ENCODE data around the gene ABHD14A.

ABHD14A gene

GRCh38 chr3:51944451-51945021 is 30.3 kb upstream of the ABHD14A start:
- H3K27ac ChIP-seq (ENCODE audit: low read length, poor library complexity, severe bottlenecking) = no peak overlapping the region
- no peak overlapping the region for H3K4me3 ChIP-seq (ENCODE audit: insufficient read depth in 1 of 2, low read depth in 1 of 2, low read length in 2 of 2)
- no peak overlapping the region for H2BK5ac ChIP-seq (ENCODE audit: low read depth, low read length, poor library complexity, severe bottlenecking)
- DNase-seq = no peak
- no peaks in the 10 kb centered on the region for H3K9me3 ChIP-seq (ENCODE audit: control insufficient read depth, low read length)
- no peak overlapping the region for H2BK120ac ChIP-seq (ENCODE audit: low read depth, low read length)
- peaks cover 11% of the 10 kb centered on the region for H3K79me1 ChIP-seq (replicated peaks; ENCODE audit: low read length, poor library complexity, severe bottlenecking)
- no peak overlapping the region for H2AK5ac ChIP-seq (ENCODE audit: low read length, severe bottlenecking)
- no peak overlapping the region for H3K9ac ChIP-seq (ENCODE audit: low read length)
- H3K4ac ChIP-seq (ENCODE audit: low read depth in 1 of 2, low read length in 2 of 2) = no peak overlapping the region
- peak overlapping the region in 1 of 2 experiments; percentile 65 for H3K23ac ChIP-seq (ENCODE audit: low read length in 2 of 2)
- peaks cover 22% of the 10 kb centered on the region for H3K4me1 ChIP-seq (ENCODE audit: control insufficient read depth, insufficient read depth, low read depth, low read length)
- no peak overlapping the region for H3K14ac ChIP-seq (ENCODE audit: low read length in 2 of 2)
- no peak overlapping the region for H2BK12ac ChIP-seq (ENCODE audit: low read length in 2 of 2)
- H3K36me3 ChIP-seq (ENCODE audit: control insufficient read depth in 1 of 2, insufficient read depth in 2 of 2, low read depth in 1 of 2, low read length in 2 of 2) = peaks cover 47 to 56% of the 10 kb centered on the region in 2 experiments
- no peak overlapping the region for H2AFZ ChIP-seq (ENCODE audit: low read depth, low read length)
- no peaks in the 10 kb centered on the region for H3K27me3 ChIP-seq (ENCODE audit: control insufficient read depth in 1 of 2, insufficient read depth in 1 of 2, low read length in 2 of 2)
- no peak overlapping the region for H3K18ac ChIP-seq (ENCODE audit: low read depth in 1 of 2, low read length in 2 of 2)
- H4K8ac ChIP-seq (ENCODE audit: low read length) = no peak overlapping the region
- no peak overlapping the region for H3K4me2 ChIP-seq (ENCODE audit: low read length, poor library complexity, severe bottlenecking)
- WGBS = 95% methylated on average over 10 of the region's 11 CpGs
- H4K91ac ChIP-seq (ENCODE audit: low read length) = peak overlapping the region; percentile 1
- H2BK15ac ChIP-seq (ENCODE audit: low read depth, poor library complexity, severe bottlenecking) = no peak overlapping the region

- peaks cover 47 to 63% of the 10 kb centered on the region in 2 experiments for H3K36me3 ChIP-seq (ENCODE audit: control insufficient read depth in 1 of 2, insufficient read depth in 2 of 2, low read depth in 1 of 2, low read length in 2 of 2)
- H2AFZ ChIP-seq (ENCODE audit: low read depth, low read length) = no peak overlapping the region
Measured at GRCh38 chr3:51945031-51945840, 29.6 kb upstream of the ABHD14A start.

GRCh38 chr3:51945926-51946705 is 28.7 kb upstream of the ABHD14A start:
- Histone ChIP-seq H2AK5ac (ENCODE audit: low read length, severe bottlenecking) (no peak overlapping the region), H3K27me3 (ENCODE audit: control insufficient read depth in 1 of 2, insufficient read depth in 1 of 2, low read length in 2 of 2) (no peaks in the 10 kb centered on the region), H3K9me3 (ENCODE audit: control insufficient read depth, low read length) (no peaks in the 10 kb centered on the region), H3K27ac (ENCODE audit: low read length, poor library complexity, severe bottlenecking) (no peak overlapping the region), H3K4me3 (ENCODE audit: insufficient read depth in 1 of 2, low read depth in 1 of 2, low read length in 2 of 2) (no peak overlapping the region), H4K91ac (ENCODE audit: low read length) (no peak overlapping the region), H3K9ac (ENCODE audit: low read length) (no peak overlapping the region), H2BK5ac (ENCODE audit: low read depth, low read length, poor library complexity, severe bottlenecking) (no peak overlapping the region), H3K36me3 (ENCODE audit: control insufficient read depth in 1 of 2, insufficient read depth in 2 of 2, low read depth in 1 of 2, low read length in 2 of 2) (peaks cover 47 to 68% of the 10 kb centered on the region in 2 experiments), H3K23ac (ENCODE audit: low read length in 2 of 2) (no peak overlapping the region), H2BK120ac (ENCODE audit: low read depth, low read length) (no peak overlapping the region), H2AFZ (ENCODE audit: low read depth, low read length) (no peak overlapping the region), H2BK15ac (ENCODE audit: low read depth, poor library complexity, severe bottlenecking) (no peak overlapping the region), H3K4me2 (ENCODE audit: low read length, poor library complexity, severe bottlenecking) (no peak overlapping the region), H3K14ac (ENCODE audit: low read length in 2 of 2) (no peak overlapping the region), H4K8ac (ENCODE audit: low read length) (no peak overlapping the region), H3K4me1 (ENCODE audit: control insufficient read depth, insufficient read depth, low read depth, low read length) (peaks cover 16% of the 10 kb centered on the region), H3K18ac (ENCODE audit: low read depth in 1 of 2, low read length in 2 of 2) (no peak overlapping the region), H3K4ac (ENCODE audit: low read depth in 1 of 2, low read length in 2 of 2) (no peak overlapping the region), H2BK12ac (ENCODE audit: low read length in 2 of 2) (no peak overlapping the region), H3K79me1 (replicated peaks; ENCODE audit: low read length, poor library complexity, severe bottlenecking) (peaks cover 5% of the 10 kb centered on the region)
- DNase-seq = no peak
- WGBS = 91% methylated on average over 14 of the region's 14 CpGs

More at GRCh38 chr3:51945031-51945840, 29.6 kb upstream of the ABHD14A start:
- no peaks in the 10 kb centered on the region for H3K9me3 ChIP-seq (ENCODE audit: control insufficient read depth, low read length)
- H3K4ac ChIP-seq (ENCODE audit: low read depth in 1 of 2, low read length in 2 of 2) = no peak overlapping the region
- no peak overlapping the region for H3K14ac ChIP-seq (ENCODE audit: low read length in 2 of 2)
- H3K4me1 ChIP-seq (ENCODE audit: control insufficient read depth, insufficient read depth, low read depth, low read length) = peaks cover 22% of the 10 kb centered on the region
- no peak overlapping the region for H3K23ac ChIP-seq (ENCODE audit: low read length in 2 of 2)
- H3K4me3 ChIP-seq (ENCODE audit: insufficient read depth in 1 of 2, low read depth in 1 of 2, low read length in 2 of 2) = no peak overlapping the region
- DNase-seq = no peak
- no peak overlapping the region for H3K4me2 ChIP-seq (ENCODE audit: low read length, poor library complexity, severe bottlenecking)
- no peak overlapping the region for H2BK120ac ChIP-seq (ENCODE audit: low read depth, low read length)
- 87% methylated on average over 18 of the region's 18 CpGs for WGBS
- peaks cover 9% of the 10 kb centered on the region for H3K79me1 ChIP-seq (replicated peaks; ENCODE audit: low read length, poor library complexity, severe bottlenecking)
- no peak overlapping the region for H2BK5ac ChIP-seq (ENCODE audit: low read depth, low read length, poor library complexity, severe bottlenecking)
- H3K18ac ChIP-seq (ENCODE audit: low read depth in 1 of 2, low read length in 2 of 2) = no peak overlapping the region
- no peak overlapping the region for H2AK5ac ChIP-seq (ENCODE audit: low read length, severe bottlenecking)
- no peak overlapping the region for H2BK12ac ChIP-seq (ENCODE audit: low read length in 2 of 2)
- H2BK15ac ChIP-seq (ENCODE audit: low read depth, poor library complexity, severe bottlenecking) = no peak overlapping the region
- H3K27ac ChIP-seq (ENCODE audit: low read length, poor library complexity, severe bottlenecking) = no peak overlapping the region
- H3K9ac ChIP-seq (ENCODE audit: low read length) = no peak overlapping the region
- H4K91ac ChIP-seq (ENCODE audit: low read length) = no peak overlapping the region
- no peak overlapping the region for H4K8ac ChIP-seq (ENCODE audit: low read length)
- no peaks in the 10 kb centered on the region for H3K27me3 ChIP-seq (ENCODE audit: control insufficient read depth in 1 of 2, insufficient read depth in 1 of 2, low read length in 2 of 2)

- Histone ChIP-seq H3K9me3 (ENCODE audit: control insufficient read depth, low read length) (no peaks in the 10 kb centered on the region), H3K79me1 (replicated peaks; ENCODE audit: low read length, poor library complexity, severe bottlenecking) (peaks cover 1% of the 10 kb centered on the region), H3K36me3 (ENCODE audit: control insufficient read depth in 1 of 2, insufficient read depth in 2 of 2, low read depth in 1 of 2, low read length in 2 of 2) (peaks cover 47 to 72% of the 10 kb centered on the region in 2 experiments), H2BK5ac (ENCODE audit: low read depth, low read length, poor library complexity, severe bottlenecking) (no peak overlapping the region), H3K4me1 (ENCODE audit: control insufficient read depth, insufficient read depth, low read depth, low read length) (peaks cover 16% of the 10 kb centered on the region), H4K91ac (ENCODE audit: low read length) (no peak overlapping the region), H3K14ac (ENCODE audit: low read length in 2 of 2) (no peak overlapping the region), H2AFZ (ENCODE audit: low read depth, low read length) (no peak overlapping the region), H3K23ac (ENCODE audit: low read length in 2 of 2) (no peak overlapping the region), H2AK5ac (ENCODE audit: low read length, severe bottlenecking) (no peak overlapping the region), H3K18ac (ENCODE audit: low read depth in 1 of 2, low read length in 2 of 2) (no peak overlapping the region), H2BK12ac (ENCODE audit: low read length in 2 of 2) (no peak overlapping the region), H2BK120ac (ENCODE audit: low read depth, low read length) (no peak overlapping the region), H3K27me3 (ENCODE audit: control insufficient read depth in 1 of 2, insufficient read depth in 1 of 2, low read length in 2 of 2) (no peaks in the 10 kb centered on the region), H2BK15ac (ENCODE audit: low read depth, poor library complexity, severe bottlenecking) (no peak overlapping the region), H3K27ac (ENCODE audit: low read length, poor library complexity, severe bottlenecking) (no peak overlapping the region), H4K8ac (ENCODE audit: low read length) (no peak overlapping the region), H3K9ac (ENCODE audit: low read length) (no peak overlapping the region), H3K4me2 (ENCODE audit: low read length, poor library complexity, severe bottlenecking) (no peak overlapping the region), H3K4me3 (ENCODE audit: insufficient read depth in 1 of 2, low read depth in 1 of 2, low read length in 2 of 2) (no peak overlapping the region), H3K4ac (ENCODE audit: low read depth in 1 of 2, low read length in 2 of 2) (no peak overlapping the region)
- WGBS = 81% methylated on average over 3 of the region's 4 CpGs
- no peak for DNase-seq
Measured at GRCh38 chr3:51946796-51947195, 28.1 kb upstream of the ABHD14A start.

Measured in mesenchymal stem cell (in vitro differentiated cells and primary cell).